CD4-positive, alpha-beta T cell treated with Interleukin-15 for 1 hour (primary cell): ENCODE data around the gene CD8B2.
"Not testable (repeated sequence)": the region's sequence is repeated elsewhere in the genome, so short reads cannot be mapped to it uniquely, and the experiment has no call there.

ENCODE experiments used
- DNase-seq: peaks from one replicate; pipeline ENCODE4 v3.0.0-alpha.2; 2020

Gene CD8B2

DNA sequence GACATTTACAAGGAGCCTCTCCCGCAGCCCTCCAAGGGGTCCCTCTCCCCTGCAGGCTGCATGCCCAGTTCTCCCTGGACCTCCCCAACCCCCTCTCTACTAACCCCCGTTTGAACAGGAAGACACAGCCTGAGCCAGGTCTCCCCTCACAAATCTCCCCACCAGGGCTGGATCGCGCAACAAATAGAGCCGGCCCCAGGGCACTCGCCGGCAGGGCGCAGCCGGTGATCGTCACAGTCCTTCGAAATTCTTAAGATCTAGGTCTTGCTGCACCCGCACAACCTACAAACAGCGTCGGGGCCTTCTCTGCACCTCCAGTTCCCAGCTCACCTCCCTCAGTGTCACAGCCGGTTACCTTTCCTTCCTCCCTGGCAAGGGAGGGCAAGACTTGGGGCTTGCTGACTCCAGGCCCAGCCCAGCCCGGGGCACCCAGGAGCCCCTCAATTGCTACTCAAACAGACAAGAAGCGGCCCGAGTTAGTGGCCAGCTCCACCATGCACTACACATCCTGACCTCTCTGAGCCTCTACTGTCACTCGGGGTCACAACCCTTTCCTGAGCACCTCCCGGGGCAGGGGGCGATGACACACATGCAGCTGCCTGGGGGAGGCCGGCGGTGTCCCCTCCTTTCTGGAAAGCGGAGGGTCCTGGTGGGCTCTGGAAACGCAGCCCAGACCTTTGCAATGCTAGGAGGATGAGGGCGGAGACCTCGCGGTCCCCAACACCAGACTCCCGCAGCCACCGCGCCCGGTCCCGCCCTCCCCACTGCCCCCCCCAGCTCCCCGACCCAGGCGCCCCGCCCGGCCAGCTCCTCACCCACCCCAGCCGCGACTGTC, at the start of gene CD8B2:
Gene CD8B2 (plus strand): TSS at position 814 of the 835 bp plus-strand sequence. CDS start 63 bp downstream, outside the sequence.
- not testable (repeated sequence) for DNase-seq

DNA sequence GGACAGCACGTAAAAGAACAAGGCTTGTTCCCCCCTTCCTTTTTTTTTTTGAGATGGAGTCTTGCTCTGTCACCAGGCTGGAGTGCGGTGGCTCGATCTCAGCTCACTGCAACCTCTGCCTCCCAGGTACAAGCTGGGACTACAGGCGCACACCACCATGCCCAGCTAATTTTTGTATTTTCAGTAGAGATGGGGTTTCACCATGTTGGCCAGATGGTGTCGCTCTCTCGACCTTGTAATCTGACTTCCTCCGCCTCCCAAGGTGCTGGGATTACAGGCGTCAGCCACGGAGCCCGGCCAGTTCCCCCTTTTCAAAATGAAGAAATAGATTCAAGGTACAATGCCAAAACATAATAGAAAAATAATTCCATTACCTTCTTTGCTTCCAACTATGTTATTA, 25.3 kb upstream of the CD8B2 start:
- DNase-seq, result not testable (repeated sequence)

DNA sequence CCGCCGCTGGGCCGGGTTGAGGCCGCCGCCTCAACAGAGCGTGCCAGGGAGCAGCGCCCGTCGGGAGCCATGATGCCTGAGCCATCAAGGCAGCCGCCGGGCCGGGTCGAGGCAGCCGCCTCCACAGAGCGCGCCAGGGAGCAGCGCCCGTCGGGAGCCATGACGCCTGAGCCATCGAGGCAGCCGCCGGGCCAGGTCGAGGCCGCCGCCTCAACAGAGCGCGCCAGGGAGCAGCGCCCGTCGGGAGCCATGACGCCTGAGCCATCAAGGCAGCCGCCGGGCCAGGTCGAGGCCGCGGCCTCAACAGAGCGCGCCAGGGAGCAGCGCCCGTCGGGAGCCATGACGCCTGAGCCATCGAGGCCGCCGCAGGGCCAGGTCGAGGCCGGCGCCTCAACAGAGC, 19.6 kb upstream of the CD8B2 start:
- DNase-seq, result not testable (repeated sequence)

DNA sequence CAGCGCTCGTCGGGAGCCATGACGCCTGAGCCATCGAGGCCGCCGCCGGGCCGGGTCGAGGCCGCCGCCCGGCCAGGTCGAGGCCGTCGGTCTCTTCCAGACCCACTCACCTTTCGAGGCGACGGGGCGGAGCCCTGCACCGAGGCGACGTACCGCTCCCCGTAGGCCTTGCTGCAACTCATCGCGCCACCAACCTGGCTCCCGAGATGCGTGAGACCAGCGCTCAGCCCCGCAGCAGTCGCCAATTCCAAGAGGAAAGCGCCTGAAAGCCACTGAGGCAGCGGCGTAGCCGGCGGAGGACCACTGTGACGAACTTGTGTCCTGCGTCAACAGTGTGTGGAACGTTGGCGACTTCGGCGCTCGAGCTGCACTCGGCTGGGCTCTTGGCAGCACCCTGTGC, 19.1 kb upstream of the CD8B2 start, which contains the start of gene RGPD3:
Gene RGPD3 (minus strand): TSS at position 307 of the 400 bp plus-strand sequence. CDS start 125 bp downstream, at position 182.
- DNase-seq, result not testable (repeated sequence)

DNA sequence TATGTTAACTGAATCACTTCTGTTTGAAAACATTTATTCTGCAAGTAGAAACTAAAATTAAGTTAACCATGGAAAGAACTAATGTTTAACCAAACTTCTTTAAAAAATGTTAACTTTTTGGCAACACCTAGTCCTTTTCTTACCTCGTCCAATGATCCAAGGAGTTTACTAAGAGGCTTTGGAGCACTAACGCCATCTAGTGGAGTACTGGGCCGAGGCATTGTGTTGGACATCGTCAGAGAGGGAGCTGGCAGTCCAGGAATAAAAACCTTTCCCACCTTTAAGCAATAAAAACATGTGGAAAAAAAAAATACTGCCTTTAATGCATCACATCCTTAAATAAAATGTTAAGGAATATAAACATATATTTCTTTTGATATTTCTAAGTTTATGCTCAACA, 16.5 kb upstream of the CD8B2 start:
- not testable (repeated sequence) for DNase-seq

DNA sequence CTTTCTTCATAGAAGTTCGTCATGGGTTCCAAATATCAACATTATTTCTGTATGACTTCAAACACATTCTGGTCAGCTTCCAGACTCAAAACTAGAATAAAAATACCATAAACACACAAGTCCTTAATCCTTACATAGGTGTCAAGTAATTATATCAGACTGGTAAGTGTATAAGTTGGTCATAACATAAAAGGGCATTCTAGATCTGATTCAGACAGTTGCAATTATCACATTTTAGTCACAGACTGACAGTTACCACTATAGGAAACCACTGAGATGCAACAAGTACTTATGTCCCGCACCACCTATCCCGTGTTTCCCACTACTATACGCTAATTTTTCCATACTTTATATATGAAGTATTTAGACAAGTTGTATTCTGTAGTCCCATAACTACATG, 9.5 kb upstream of the CD8B2 start:
- not testable (repeated sequence) for DNase-seq

DNA sequence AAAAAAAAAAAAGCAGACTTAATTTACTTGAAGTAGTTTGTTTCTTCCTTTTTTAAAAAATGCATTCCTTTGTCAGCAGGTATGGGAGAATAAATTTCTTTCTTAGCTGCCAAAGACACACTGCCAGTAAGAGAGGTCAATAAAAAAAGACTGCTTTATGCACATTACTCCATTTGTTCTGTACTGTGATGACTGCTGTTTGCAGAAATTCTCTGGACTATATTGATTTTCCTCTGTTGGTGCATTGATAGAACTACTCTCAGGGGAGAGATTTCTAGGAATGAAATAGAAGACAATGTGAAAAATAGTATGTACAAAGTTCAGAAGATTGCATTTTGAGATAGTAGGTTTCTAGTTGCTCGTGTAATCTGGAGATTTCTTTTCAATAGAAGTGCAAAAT, 7.6 kb upstream of the CD8B2 start:
- not testable (repeated sequence) for DNase-seq

DNA sequence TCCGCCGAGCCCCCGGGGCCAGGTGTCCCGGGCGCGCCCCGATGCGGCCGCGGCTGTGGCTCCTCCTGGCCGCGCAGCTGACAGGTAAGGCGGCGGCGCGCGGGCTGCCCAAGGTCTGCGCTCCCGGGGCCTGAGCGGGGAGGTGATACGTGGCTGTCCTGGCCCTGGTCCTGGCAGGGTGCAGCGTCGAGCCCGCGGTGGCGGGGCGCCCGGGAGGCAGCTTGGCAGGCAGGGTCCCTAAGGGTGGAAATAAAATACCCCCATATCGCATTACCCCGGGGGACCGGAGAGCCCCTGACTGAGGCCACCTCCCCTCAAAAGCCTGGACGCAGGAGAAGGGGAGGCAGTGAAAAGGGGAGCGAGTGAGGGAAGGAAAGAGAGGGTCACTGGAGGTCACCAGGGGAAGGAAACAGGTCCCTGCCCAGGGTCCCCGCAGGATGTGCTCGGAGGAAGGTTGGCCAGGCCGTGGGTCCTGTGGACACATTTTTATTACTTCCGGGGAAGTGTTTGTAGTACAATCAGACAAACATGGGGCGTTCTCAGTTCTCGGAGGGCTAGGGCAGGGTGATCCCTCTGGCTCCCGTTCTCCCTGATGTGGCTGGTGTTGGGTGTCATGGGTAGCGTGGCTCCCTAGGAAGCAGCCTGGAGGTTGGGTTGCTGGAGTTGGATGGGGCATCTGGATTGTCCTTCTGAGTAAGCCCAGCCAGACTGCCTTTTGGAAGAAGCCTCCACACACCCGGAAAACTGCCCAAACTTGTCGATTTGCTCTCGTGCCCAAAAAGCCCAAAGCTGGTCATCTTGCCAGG, 425 bp downstream of the CD8B2 start:
- DNase-seq, result not testable (repeated sequence)

DNA sequence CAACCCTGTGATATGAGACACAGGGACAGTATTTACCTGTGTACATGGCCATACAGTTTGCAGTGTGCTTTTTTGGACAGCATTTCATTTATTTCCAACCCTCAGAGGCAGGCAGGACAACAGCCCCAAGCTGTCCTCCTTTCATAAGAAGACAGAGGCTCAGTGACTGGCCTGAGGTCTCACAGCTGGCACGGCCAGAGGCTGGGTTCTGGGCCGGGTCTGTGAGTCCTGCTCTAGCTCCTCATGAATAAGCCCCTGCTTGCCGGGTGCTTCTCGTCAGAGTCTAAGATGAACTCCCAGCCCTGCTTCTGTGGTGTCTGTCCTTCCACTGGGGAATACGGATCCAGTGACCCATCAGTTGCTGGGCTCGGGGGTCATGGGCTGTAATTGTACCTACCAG, 2.5 kb downstream of the CD8B2 start:
- not testable (repeated sequence) for DNase-seq

DNA sequence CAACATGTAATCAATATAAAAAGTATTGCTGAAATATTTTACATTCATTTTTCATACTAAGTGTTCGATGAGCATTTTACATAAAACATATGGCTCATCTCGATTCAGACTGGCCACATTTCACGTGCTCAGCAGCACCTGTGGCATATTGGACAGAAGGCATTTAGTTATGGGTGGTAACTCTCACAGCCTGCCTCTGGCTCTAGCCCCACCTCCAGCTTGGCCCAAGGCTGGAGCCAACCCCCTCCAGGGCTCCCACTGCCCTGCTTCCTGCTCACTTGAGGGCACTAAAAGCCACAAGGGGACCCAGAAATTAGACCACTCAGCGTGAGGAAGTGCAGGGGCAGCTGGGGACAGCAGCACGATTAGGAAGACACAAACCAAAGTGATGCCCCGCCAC, 5.2 kb downstream of the CD8B2 start:
- DNase-seq, result not testable (repeated sequence)

DNA sequence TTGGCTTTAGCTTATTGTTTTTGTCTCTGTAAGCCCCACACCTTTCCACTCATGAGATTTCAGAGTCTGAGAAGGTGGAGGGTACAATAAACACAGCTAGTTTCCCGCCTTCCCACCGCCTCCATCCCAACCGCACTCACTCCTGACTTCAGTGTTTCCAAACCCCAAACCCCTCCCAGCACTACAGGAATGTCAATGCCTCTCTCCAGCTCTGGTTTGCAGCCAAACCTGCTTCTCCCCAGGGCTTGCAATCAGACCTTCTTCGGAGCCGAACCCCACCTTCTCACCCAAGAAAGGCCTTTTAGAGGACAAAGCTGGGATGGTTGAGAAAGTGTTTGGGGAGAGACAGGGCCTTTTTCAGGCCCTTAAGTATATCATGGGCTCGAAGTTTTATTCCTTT, 5.7 kb downstream of the CD8B2 start:
- not testable (repeated sequence) for DNase-seq

DNA sequence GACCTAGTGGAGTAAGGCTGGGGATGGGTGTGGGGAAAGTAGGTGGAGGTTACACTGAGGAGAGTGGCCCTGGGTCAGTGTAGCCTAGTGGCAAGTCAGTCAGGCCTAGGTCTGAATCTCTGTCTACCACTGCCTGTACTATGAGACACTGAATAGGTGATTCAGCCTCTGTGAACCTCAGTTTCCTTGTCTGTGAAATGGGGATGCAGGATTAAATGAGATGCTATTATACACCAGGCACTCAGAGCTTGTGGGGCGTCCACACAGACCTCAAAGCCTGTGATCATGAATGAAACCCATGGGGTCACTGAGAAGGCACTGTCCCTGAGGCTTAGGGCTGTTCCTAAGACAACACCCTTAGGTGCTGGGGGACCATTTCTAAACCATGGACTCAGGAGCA, 11.4 kb downstream of the CD8B2 start:
- DNase-seq, result not testable (repeated sequence)

DNA sequence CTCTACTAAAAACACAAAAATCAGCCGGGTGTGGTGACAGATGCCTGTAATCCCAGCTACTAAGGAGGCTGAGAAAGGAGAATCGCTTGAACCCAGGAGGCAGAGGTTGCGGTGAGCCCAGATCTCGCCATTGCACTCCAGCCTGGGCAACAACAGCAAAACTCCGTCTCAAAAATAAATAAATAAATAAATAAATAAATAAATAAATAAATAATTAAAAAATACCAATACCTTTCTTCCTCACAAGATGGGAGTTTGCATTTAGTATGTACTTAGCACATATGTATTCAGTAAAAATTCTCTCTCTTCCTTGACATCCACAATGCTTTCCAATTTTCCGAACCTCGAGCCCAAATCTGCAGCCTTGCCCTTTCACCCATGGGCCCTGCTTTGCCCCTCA, 13.2 kb downstream of the CD8B2 start:
- DNase-seq, result not testable (repeated sequence)

DNA sequence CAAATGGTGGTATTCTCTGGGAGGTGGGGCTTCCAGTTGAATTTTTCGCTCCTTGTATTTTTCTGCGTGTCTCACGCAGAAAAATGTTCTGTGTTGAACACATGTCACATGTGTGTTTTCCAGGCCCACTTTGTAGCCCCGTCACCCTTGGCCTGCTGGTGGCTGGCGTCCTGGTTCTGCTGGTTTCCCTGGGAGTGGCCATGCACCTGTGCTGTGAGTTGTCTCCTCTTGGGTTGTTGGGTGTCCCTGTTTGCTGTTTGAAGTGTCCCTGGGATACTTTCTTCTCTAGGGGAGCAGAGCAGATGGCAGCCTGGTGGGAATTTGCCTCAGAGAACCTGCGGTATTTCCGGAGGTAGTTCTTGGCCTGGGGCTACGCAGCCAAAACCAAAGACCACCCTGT, 15.2 kb downstream of the CD8B2 start:
- DNase-seq, result not testable (repeated sequence)

DNA sequence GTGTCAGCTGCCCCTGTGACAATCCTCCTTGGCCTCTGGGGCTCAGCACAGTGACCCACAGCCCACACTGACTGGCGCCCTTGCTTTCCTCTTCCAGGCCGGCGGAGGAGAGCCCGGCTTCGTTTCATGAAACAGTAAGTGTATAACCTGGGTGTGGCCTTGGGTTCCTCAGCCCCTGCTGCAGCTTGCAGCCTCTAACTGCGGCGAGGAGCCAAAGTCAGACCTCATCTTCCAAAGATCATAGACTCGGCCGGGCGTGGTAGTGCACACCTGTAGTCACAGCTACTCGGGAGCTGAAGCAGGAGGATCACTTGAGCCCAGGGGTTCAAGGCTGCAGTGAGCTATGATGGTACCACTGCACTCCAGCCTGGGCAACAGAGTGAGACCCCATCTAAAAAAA, 17.0 kb downstream of the CD8B2 start:
- DNase-seq, result not testable (repeated sequence)

DNA sequence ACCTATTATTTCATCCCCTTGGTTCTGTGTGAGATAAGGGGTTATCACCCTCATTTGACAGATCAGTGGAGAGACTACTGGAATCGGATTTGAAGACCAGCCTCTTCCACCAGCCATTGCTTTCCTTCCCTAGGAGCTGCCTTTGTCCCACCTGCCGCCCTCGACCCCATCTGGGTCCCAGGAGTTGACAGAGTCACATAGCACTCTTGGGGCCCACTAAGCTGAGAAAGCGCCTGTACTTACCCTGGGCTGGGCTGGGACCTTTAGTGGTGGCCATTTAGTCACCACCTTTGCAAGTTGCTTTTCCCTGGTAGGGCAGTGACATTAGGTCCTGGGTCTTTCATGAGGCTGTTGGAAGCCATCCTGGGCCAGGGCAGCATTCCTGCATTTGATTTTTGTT, 17.6 kb downstream of the CD8B2 start:
- not testable (repeated sequence) for DNase-seq

DNA sequence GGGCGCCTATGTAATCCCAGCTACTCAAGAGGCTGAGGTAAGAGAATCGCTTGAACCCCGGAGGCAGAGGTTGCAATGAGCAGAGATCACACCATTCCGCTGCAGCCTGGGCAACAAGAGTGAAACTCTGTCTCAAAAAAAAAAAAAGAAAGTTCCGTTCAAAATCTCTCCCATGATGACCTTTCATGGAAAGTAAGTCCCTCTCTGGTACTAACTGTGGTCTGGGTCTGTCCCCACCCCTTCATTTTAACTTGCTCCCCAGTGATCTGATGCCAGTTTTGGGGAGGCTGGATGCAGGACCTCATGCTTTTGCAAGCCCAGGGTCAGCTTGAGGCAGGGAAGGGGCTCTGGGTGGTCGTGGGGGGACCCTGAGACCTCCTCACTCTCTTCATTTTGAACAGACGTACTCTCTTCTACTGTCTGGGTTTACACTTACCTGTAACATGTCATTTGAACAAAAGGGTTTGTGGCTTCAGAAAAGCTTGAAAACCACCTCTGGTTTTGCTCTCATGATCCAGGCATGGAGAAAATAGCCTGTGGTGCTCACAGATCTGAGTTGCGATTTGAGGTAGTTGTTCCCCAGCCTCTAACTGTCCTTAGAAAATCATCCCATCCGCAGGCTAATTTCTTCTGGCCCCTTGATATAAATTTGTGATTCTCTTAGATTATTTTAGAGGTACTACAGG, 19.0 kb downstream of the CD8B2 start:
- DNase-seq, result not testable (repeated sequence)

DNA sequence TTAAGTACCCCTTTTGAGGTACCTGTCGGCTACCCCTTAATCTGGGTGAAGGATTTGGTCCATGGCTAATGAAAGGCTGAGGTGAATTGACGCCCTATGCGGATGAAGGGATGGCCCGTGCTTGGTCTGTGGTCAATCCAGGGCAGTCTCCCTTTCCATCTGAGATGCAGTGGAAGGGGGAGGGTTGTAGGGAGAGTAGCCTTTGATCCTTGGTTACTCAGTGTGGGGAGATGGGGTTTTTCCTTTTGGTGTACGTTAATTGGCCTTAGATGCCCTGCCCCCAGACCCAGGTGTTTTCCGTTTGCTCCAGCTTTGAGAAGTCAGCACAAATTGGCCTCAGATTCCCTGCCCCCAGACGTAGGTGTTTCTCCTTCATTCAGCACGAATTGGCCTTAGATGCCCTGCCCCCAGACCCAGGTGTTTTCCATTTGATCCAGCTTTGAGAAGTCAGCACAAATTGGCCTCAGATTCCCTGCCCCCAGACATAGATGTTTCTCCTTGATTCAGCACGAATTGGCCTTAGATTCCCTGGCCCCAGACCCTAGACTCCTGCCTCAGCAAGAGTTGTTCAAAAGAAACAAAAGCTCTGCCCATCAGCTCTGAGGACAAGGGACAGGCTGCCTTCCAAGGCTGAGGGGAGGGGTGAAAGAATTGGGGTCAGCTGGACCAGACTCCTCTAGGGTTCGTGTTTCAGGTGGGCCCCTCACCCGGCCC, 21.7 kb downstream of the CD8B2 start:
- not testable (repeated sequence) for DNase-seq

DNA sequence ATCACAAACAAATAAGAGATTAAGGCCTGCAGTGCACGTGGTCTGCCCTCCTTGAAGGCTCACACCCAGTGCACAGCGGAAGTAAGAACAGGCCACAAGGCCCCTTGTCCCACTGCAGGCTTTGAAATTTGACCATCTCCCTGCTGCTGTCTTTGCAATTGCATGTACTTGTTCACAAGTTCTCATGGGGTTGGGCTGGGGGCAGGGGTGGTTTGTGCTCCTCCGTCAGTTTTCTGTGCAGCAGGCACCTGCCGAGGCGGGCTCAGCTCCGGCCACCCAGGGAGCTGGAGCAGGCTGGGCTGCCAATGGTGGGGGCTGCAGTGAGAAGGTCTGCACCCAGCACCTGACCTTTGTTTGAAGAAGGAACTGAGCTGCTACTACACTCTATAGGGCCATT, 22.2 kb downstream of the CD8B2 start:
- DNase-seq, result not testable (repeated sequence)

DNA sequence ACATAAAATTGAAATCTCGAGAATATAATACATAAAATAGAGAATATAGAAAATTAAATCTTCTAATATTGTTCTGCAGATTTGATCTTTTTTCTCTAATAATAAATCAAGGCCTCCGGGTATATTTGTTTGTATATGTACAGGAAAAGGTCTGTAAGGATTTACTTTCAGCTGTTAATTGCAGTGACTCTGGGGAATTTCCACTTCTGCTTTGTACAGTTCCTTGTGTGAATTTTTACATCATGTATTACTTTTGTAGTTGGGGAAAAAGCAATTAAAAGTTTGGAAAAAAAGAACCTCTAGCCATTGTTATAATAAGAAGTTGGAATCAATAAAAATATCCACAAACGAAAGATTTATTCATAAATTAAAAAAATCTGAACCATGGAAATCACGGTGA, 23.6 kb downstream of the CD8B2 start:
- DNase-seq, result not testable (repeated sequence)

DNA sequence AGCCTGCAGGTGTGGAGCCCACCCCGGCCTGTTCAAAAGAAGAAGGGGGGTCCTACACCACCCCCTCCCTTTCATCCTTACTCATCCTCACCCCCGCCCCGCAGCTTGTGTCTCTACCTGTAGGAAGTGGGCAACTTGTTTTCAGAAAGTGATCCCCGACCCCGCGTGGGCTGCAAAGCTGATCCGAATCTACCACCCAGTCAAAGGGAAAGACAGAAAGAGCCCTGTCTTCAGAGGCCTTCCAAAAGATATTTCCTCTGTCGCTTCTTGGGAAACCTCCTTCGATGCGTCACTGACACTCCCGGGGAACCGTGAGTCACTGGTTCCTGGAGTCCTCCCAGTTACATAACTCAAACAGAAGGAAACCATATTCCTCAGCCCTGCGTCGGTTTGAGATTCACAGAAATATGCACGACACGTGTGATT, 24.3 kb downstream of the CD8B2 start:
- DNase-seq, result peak; percentile 80

DNA sequence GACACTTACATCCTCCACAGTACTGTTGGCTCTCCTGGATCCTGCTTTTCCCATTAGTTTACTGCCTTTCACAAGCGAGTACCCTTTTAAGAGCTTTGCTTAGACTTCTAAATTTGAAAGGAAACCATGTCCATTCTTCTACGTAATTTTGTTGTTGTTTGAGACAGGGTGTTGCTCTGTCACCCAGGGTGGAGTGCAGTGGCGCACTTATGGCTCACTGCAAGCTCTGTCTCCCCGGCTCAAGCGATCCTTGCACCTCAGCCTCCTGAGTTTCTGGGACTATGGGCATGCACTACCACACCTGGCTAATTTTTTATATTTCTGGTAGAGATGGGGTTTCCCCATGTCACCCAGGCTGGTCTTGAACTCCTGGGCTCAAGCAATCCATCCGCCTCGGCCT, 24.8 kb downstream of the CD8B2 start:
- peak; percentile 27 for DNase-seq
